ENCODE results near the gene SSBP3. TPM values are rescaled to one million over a fixed set of nuclear protein-coding genes. Genes with fewer than 3 reads are reported as not detected.

Gene SSBP3
- total and polyA plus RNA-seq, 2 of the 13 experiments (the other 11 are each of a cell fraction or from before 2014, with no cell fraction given), result 8.5 to 17.6 TPM

DNA sequence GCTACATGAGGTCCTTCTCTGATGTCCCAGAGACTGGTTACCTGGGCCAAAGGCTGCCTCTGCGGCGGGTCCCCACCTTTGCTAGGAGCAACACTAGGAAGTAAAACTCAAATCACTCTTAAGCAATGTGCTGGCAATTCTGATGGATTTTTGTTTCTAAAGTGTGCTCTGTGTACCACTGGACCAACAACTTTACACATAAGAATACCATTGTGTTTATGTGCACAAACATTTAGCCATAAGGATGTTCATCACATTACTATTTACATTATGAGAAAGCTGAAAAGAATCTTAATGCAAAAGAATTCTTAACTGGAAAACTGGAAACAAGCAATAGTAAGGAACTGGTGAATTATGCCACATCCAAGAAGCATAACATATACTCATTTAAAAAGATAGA, 38.6 kb downstream of the SSBP3 start:
- TF ChIP-seq MTA3 (CRISPR knock-in tag; IDR thresholded peaks at IDR 0.05) (no peak), DNMT3B (CRISPR knock-in tag; conservative IDR thresholded peaks at IDR 0.05) (no peak), KDM1A (CRISPR knock-in tag; IDR thresholded peaks at IDR 0.05) (no peak), FOXJ3 (CRISPR knock-in tag; IDR thresholded peaks at IDR 0.05; ENCODE audit: borderline replicate concordance) (no peak)
- TF ChIP-seq, protein P1, sequence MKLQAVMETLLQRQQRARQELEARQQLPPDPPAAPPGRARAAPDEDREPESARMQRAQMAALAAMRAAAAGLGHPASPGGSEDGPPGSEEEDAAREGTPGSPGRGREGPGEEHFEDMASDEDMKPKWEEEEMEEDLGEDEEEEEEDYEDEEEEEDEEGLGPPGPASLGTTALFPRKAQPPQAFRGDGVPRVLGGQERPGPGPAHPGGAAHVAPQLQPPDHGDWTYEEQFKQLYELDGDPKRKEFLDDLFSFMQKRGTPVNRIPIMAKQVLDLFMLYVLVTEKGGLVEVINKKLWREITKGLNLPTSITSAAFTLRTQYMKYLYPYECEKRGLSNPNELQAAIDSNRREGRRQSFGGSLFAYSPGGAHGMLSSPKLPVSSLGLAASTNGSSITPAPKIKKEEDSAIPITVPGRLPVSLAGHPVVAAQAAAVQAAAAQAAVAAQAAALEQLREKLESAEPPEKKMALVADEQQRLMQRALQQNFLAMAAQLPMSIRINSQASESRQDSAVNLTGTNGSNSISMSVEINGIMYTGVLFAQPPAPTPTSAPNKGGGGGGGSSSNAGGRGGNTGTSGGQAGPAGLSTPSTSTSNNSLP (IDR thresholded peaks at IDR 0.05; ENCODE audit: low read depth, low read length), result no peak
- intact Hi-C loops (cut with micrococcal nuclease; ENCODE audit: unreplicated experiment), result no loop called here
- ChIA-PET CTCF (ENCODE audit: low intra/inter-chr PET ratio, low total read pairs) (no interaction called here), POLR2A (no interaction called here)
- Histone ChIP-seq H3K9me3 (ENCODE audit: low read length) (no peaks in the 10 kb centered on the region), H2AFZ (ENCODE audit: low read length) (no peak overlapping the region), H4K20me1 (ENCODE audit: insufficient read depth, low read length) (0 out of 2 replicates have a peak, but pooled peaks cover 4% of the 10 kb centered on the region), H3K79me2 (ENCODE audit: insufficient read depth, low read length) (peaks cover 2% of the 10 kb centered on the region), H3K9ac (ENCODE audit: insufficient read depth, low read depth, low read length) (no peak overlapping the region), H3K36me3 (replicated peaks in 1 of 2; ENCODE audit: control insufficient read depth in 1 of 2, insufficient read depth in 2 of 2, low read length in 2 of 2) (peaks cover 1 to 9% of the 10 kb centered on the region in 2 experiments; a peak in 1 of 5 replicates), H3K4me1 (ENCODE audit: insufficient read depth, low read length) (peaks cover 10% of the 10 kb centered on the region), H3K27ac (ENCODE audit: extremely low read length, insufficient read depth, low read length) (no peak overlapping the region), H3K4me3 (replicated peaks in 1 of 3; ENCODE audit: insufficient read depth in 1 of 3, low read depth in 2 of 3, low read length in 3 of 3) (no peak overlapping the region), H3K27me3 (ENCODE audit: control insufficient read depth in 1 of 2, insufficient read depth in 2 of 2, low read length in 2 of 2) (no peaks in the 10 kb centered on the region), H3K4me2 (ENCODE audit: low read depth, low read length) (no peak overlapping the region)
- no peak for FAIRE-seq
- BruUV-seq (replicated peaks), result no TSS peak
- DNase-seq (ENCODE audit: low spot score), result no peak
- ATAC-seq, result no peak
- in situ Hi-C loops (cut with HindIII; ENCODE audit: extremely low pct_ligation_motif_present, low pct_unique_long_range_greater_than_20kb), result no loop called here
- 100% methylated on average over 2 of the region's 2 CpGs for WGBS (ENCODE audit: low lambda C conversion rate)

DNA sequence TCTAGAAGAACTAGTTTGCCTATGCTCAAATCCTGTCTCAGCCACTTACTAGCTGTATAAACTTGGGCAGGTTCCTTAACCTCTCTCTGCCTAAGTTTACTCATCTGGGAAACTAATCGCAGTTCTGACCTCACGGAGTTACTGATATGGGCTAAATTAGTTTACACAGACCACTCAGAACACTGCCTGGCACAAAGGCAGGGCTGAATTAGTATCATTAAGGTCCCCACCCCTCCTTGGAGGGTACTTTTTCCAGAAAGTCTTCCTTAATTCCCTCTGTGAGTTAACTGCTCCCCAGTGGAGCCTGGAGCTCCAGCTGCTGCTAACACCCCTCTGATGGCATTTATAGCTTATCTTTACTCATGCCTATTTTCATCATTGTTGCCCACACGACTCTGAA, 40.3 kb downstream of the SSBP3 start:
- Histone ChIP-seq H2AFZ (ENCODE audit: low read length) (no peak overlapping the region), H3K36me3 (replicated peaks in 1 of 2; ENCODE audit: control insufficient read depth in 1 of 2, insufficient read depth in 2 of 2, low read length in 2 of 2) (peaks cover 0 to 9% of the 10 kb centered on the region in 2 experiments; a peak in 1 of 5 replicates), H3K9me3 (ENCODE audit: low read length) (no peaks in the 10 kb centered on the region), H3K27me3 (ENCODE audit: control insufficient read depth in 1 of 2, insufficient read depth in 2 of 2, low read length in 2 of 2) (no peaks in the 10 kb centered on the region), H3K4me1 (ENCODE audit: insufficient read depth, low read length) (no peaks in the 10 kb centered on the region), H3K4me3 (replicated peaks in 1 of 3; ENCODE audit: insufficient read depth in 1 of 3, low read depth in 2 of 3, low read length in 3 of 3) (no peak overlapping the region), H3K27ac (ENCODE audit: extremely low read length, insufficient read depth, low read length) (no peak overlapping the region), H3K9ac (ENCODE audit: insufficient read depth, low read depth, low read length) (no peak overlapping the region), H4K20me1 (ENCODE audit: insufficient read depth, low read length) (no peaks in the 10 kb centered on the region), H3K79me2 (ENCODE audit: insufficient read depth, low read length) (no peaks in the 10 kb centered on the region), H3K4me2 (ENCODE audit: low read depth, low read length) (no peak overlapping the region)
- ChIA-PET POLR2A (no interaction called here), CTCF (ENCODE audit: low intra/inter-chr PET ratio, low total read pairs) (no interaction called here)
- no peak for TF ChIP-seq ZKSCAN1 (IDR thresholded peaks at IDR 0.05; ENCODE audit: low read length)
- TF ChIP-seq RAD51 (IDR thresholded peaks at IDR 0.05; ENCODE audit: borderline replicate concordance), result no peak
- TF ChIP-seq FOXK2 (IDR thresholded peaks at IDR 0.05), result no peak
- TF ChIP-seq RBM22 (optimal IDR thresholded peaks at IDR 0.05; ENCODE audit: low read length), result no peak
- TF ChIP-seq MED1 (CRISPR knock-in tag; IDR thresholded peaks at IDR 0.05), result no peak
- TF ChIP-seq ZFAT (CRISPR knock-in tag; conservative IDR thresholded peaks at IDR 0.05), result no peak
- TF ChIP-seq ZNF570 (CRISPR knock-in tag; IDR thresholded peaks at IDR 0.05; ENCODE audit: borderline replicate concordance), result no peak
- no peak for TF ChIP-seq GATAD2A (CRISPR knock-in tag; IDR thresholded peaks at IDR 0.05)
- no peak for TF ChIP-seq FOXP1 (IDR thresholded peaks at IDR 0.05)
- TF ChIP-seq FOXP1 (CRISPR knock-in tag; IDR thresholded peaks at IDR 0.05), result no peak
- no peak for TF ChIP-seq HMGA1 (CRISPR knock-in tag; conservative IDR thresholded peaks at IDR 0.05)
- TF ChIP-seq, protein P2, sequence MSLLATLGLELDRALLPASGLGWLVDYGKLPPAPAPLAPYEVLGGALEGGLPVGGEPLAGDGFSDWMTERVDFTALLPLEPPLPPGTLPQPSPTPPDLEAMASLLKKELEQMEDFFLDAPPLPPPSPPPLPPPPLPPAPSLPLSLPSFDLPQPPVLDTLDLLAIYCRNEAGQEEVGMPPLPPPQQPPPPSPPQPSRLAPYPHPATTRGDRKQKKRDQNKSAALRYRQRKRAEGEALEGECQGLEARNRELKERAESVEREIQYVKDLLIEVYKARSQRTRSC (CRISPR knock-in tag; IDR thresholded peaks at IDR 0.05; ENCODE audit: low read depth), result no peak
- TF ChIP-seq THYN1 (CRISPR knock-in tag; IDR thresholded peaks at IDR 0.05; ENCODE audit: borderline replicate concordance, low read depth), result no peak
- no peak for TF ChIP-seq EEA1 (CRISPR knock-in tag; IDR thresholded peaks at IDR 0.05; ENCODE audit: borderline replicate concordance)
- no peak for FAIRE-seq
- 93% methylated on average over 3 of the region's 3 CpGs for WGBS (ENCODE audit: low lambda C conversion rate)
- no TSS peak for BruUV-seq (replicated peaks)
- no peak for ATAC-seq
- intact Hi-C loops (cut with micrococcal nuclease; ENCODE audit: unreplicated experiment) (no loop called here), in situ Hi-C loops (cut with HindIII; ENCODE audit: extremely low pct_ligation_motif_present, low pct_unique_long_range_greater_than_20kb) (no loop called here)
- DNase-seq (ENCODE audit: low spot score), result no peak
